Activated T-cell treated with anti-CD3 and anti-CD28 coated beads, Interleukin-2, amount 50 U/mL, for 72 hours (primary cell): Measurements from ENCODE around the gene PIP5KL1. TPM values are rescaled to one million over a fixed set of nuclear protein-coding genes. Genes with fewer than 3 reads are reported as not detected.

Experiments
- ATAC-seq, 2 donors: fragments of 150-1000 bp; cut with Tn5 transposase; replicated peaks in 1 of 2; 2 replicates each; pipeline ENCODE4 v1.10.0; 2021; ENCODE audit warnings: moderate library complexity in 2 of 2, mild to moderate bottlenecking in 1 of 2
- DNase-seq, 2 donors: peaks; one replicate each; pipeline ENCODE4 v3.0.0; 2021 to 2022; ENCODE audit warnings: mixed read lengths in 1 of 2
- H3K27ac Mint-ChIP-seq: one replicate; pipeline ENCODE4 v1.8.0; 2022; ENCODE audit warnings: mild to moderate bottlenecking, moderate library complexity, mixed read lengths
- H3K27me3 Mint-ChIP-seq: one replicate; pipeline ENCODE4 v1.8.0; 2022; ENCODE audit warnings: low read depth, mixed read lengths
- H3K36me3 Mint-ChIP-seq, 2 donors: one replicate each; pipeline ENCODE4 v1.8.0; 2022; ENCODE audit warnings: mixed read lengths in 2 of 2, mild to moderate bottlenecking in 1 of 2; ENCODE audit not compliant: insufficient read depth in 2 of 2
- H3K4me1 Mint-ChIP-seq: one replicate; pipeline ENCODE4 v1.8.0; 2022; ENCODE audit warnings: low read depth, mixed read lengths
- H3K4me3 Mint-ChIP-seq, 2 donors: one replicate each; pipeline ENCODE4 v1.8.0; 2022; ENCODE audit warnings: mild to moderate bottlenecking in 2 of 2, mixed read lengths in 2 of 2, moderate library complexity in 2 of 2
- H3K9me3 Mint-ChIP-seq, 2 donors: one replicate each; pipeline ENCODE4 v1.8.0; 2022; ENCODE audit warnings: mixed read lengths in 2 of 2
- total RNA-seq, 2 donors: library from RNA; stranded (reverse); gene quantifications; one replicate each; pipeline ENCODE4 v1.2.3, GENCODE V29; 2022

PIP5KL1 gene
- total RNA-seq, 2 donors from 2014 or later = 4.4 to 6.4 TPM

GRCh38 chr9:127878001-127878651 lies 52.5 kb downstream of the PIP5KL1 start:
- Mint-ChIP-seq H3K27me3 (peaks cover 8% of the 10 kb centered on the region), H3K36me3 (peaks cover 1 to 5% of the 10 kb centered on the region in 2 donors), H3K9me3 (no peaks in the 10 kb centered on the region), H3K27ac (no peak overlapping the region), H3K4me1 (no peaks in the 10 kb centered on the region), H3K4me3 (peak overlapping the region; percentile 54 to 61)
- no peak for DNase-seq
- ATAC-seq = no peak

- Mint-ChIP-seq H3K27ac (no peak within 1 kb of the TSS), H3K27me3 (peaks cover 8% of the 10 kb centered on the region), H3K4me3 (peak within 1 kb of the TSS; percentile 54 to 61), H3K36me3 (peaks cover 1 to 2% of the 10 kb centered on the region in 2 donors), H3K4me1 (no peaks in the 10 kb centered on the region), H3K9me3 (no peaks in the 10 kb centered on the region)
- DNase-seq (no peak), ATAC-seq (no peak)
These were observed 53.0 kb downstream of the PIP5KL1 start, which contains the start of gene AK1 for GRCh38 chr9:127877566-127877998. TSS of gene AK1 (minus strand) at chr9:127877675. CDS start at chr9:127874617, 3,058 bp downstream.

GRCh38 chr9:127876764-127877562 lies 53.6 kb downstream of the PIP5KL1 start:
- Mint-ChIP-seq H3K36me3 (peaks cover 0 to 1% of the 10 kb centered on the region in 2 donors), H3K27me3 (peaks cover 8% of the 10 kb centered on the region), H3K27ac (no peak overlapping the region), H3K4me1 (no peaks in the 10 kb centered on the region), H3K4me3 (peak overlapping the region; percentile 36 to 42), H3K9me3 (no peaks in the 10 kb centered on the region)
- ATAC-seq = peak in 1 of 2 donors; percentile 17
- no peak for DNase-seq

GRCh38 chr9:127876026-127876763 lies 54.4 kb downstream of the PIP5KL1 start:
- DNase-seq = no peak
- H3K4me3 Mint-ChIP-seq = no peak overlapping the region
- peaks cover 0 to under 1% of the 10 kb centered on the region in 2 donors for H3K36me3 Mint-ChIP-seq
- H3K4me1 Mint-ChIP-seq = no peaks in the 10 kb centered on the region
- no peaks in the 10 kb centered on the region for H3K9me3 Mint-ChIP-seq
- no peak overlapping the region for H3K27ac Mint-ChIP-seq
- H3K27me3 Mint-ChIP-seq = peaks cover 8% of the 10 kb centered on the region
- no peak for ATAC-seq

GRCh38 chr9:127875306-127875966 lies 55.1 kb downstream of the PIP5KL1 start:
- no peak overlapping the region for H3K4me3 Mint-ChIP-seq
- H3K9me3 Mint-ChIP-seq = no peaks in the 10 kb centered on the region

GRCh38 chr9:127874301-127875221 lies 56.0 kb downstream of the PIP5KL1 start:
- H3K9me3 Mint-ChIP-seq = no peaks in the 10 kb centered on the region
- no peaks in the 10 kb centered on the region for H3K36me3 Mint-ChIP-seq
- ATAC-seq (no peak), DNase-seq (no peak)
- H3K27me3 Mint-ChIP-seq = peaks cover 8% of the 10 kb centered on the region
- no peak overlapping the region for H3K4me3 Mint-ChIP-seq
- no peaks in the 10 kb centered on the region for H3K4me1 Mint-ChIP-seq
- no peak overlapping the region for H3K27ac Mint-ChIP-seq

More at GRCh38 chr9:127875306-127875966, 55.1 kb downstream of the PIP5KL1 start:
- Mint-ChIP-seq H3K36me3 (no peaks in the 10 kb centered on the region), H3K4me1 (no peaks in the 10 kb centered on the region), H3K27ac (no peak overlapping the region), H3K27me3 (peaks cover 8% of the 10 kb centered on the region)
- no peak for ATAC-seq
- no peak for DNase-seq

- no peak overlapping the region for H3K4me3 Mint-ChIP-seq
- DNase-seq = no peak
- no peaks in the 10 kb centered on the region for H3K9me3 Mint-ChIP-seq
- ATAC-seq = no peak
- no peak overlapping the region for H3K27ac Mint-ChIP-seq
- H3K4me1 Mint-ChIP-seq = no peaks in the 10 kb centered on the region
- H3K36me3 Mint-ChIP-seq = no peaks in the 10 kb centered on the region
- peaks cover 8% of the 10 kb centered on the region for H3K27me3 Mint-ChIP-seq
These were observed 56.7 kb downstream of the PIP5KL1 start for GRCh38 chr9:127873886-127874285.

- Mint-ChIP-seq H3K27me3 (peaks cover 6% of the 10 kb centered on the region), H3K4me3 (no peak overlapping the region), H3K9me3 (no peaks in the 10 kb centered on the region), H3K27ac (no peak overlapping the region), H3K36me3 (no peaks in the 10 kb centered on the region), H3K4me1 (no peaks in the 10 kb centered on the region)
- ATAC-seq = no peak
- no peak for DNase-seq
These were observed 57.3 kb downstream of the PIP5KL1 start for GRCh38 chr9:127873223-127873691.

- no peak overlapping the region for H3K4me3 Mint-ChIP-seq
- ATAC-seq (no peak), DNase-seq (no peak)
- no peaks in the 10 kb centered on the region for H3K9me3 Mint-ChIP-seq
- no peaks in the 10 kb centered on the region for H3K4me1 Mint-ChIP-seq
- H3K27me3 Mint-ChIP-seq = no peaks in the 10 kb centered on the region
- H3K36me3 Mint-ChIP-seq = no peaks in the 10 kb centered on the region
- H3K27ac Mint-ChIP-seq = no peak overlapping the region
These were observed 58.0 kb downstream of the PIP5KL1 start for GRCh38 chr9:127872369-127873222.

- Mint-ChIP-seq H3K36me3 (no peaks in the 10 kb centered on the region), H3K9me3 (no peaks in the 10 kb centered on the region), H3K4me1 (peaks cover under 1% of the 10 kb centered on the region), H3K4me3 (no peak overlapping the region), H3K27me3 (no peaks in the 10 kb centered on the region), H3K27ac (no peak overlapping the region)
- DNase-seq = no peak
- ATAC-seq = no peak
These were observed 59.0 kb downstream of the PIP5KL1 start for GRCh38 chr9:127871531-127871930.

- Mint-ChIP-seq H3K9me3 (no peaks in the 10 kb centered on the region), H3K4me3 (no peak overlapping the region), H3K4me1 (peaks cover 6% of the 10 kb centered on the region), H3K27ac (no peak overlapping the region), H3K36me3 (no peaks in the 10 kb centered on the region), H3K27me3 (no peaks in the 10 kb centered on the region)
- no peak for ATAC-seq
- no peak for DNase-seq
These were observed 59.7 kb downstream of the PIP5KL1 start for GRCh38 chr9:127870887-127871286.
